Measurements from ENCODE around the gene ELMO1. TPM values are rescaled to one million over a fixed set of nuclear protein-coding genes. Genes with fewer than 3 reads are reported as not detected.

The ELMO1 gene
- total and polyA plus RNA-seq, 2 experiments from 2014 or later = 6.5 to 24.9 TPM

GRCh38 chr7:37483627-37484026 is 35.0 kb upstream of the ELMO1 start:
- H3F3A ChIP-seq (replicated peaks; ENCODE audit: low read depth) = no peaks in the 10 kb centered on the region
- H3K4me2 ChIP-seq = no peak overlapping the region
- H3K4me1 Mint-ChIP-seq = peaks cover 13% of the 10 kb centered on the region
- H3K36me3 ChIP-seq (ENCODE audit: insufficient read depth) = 0 out of 2 replicates have a peak, but pooled peaks cover 2% of the 10 kb centered on the region
- peaks cover 6% of the 10 kb centered on the region; the same call in 1 of the 2 replicates for H3K4me1 ChIP-seq (ENCODE audit: insufficient read depth)
- ATAC-seq (no peak), DNase-seq (ENCODE audit: low spot score) (no peak)
- H3K27me3 ChIP-seq (ENCODE audit: insufficient read depth) = no peaks in the 10 kb centered on the region
- no peak overlapping the region for H3K4me3 Mint-ChIP-seq
- no peak overlapping the region for H3K27ac Mint-ChIP-seq
- peaks cover 3% of the 10 kb centered on the region for H3K27me3 Mint-ChIP-seq (ENCODE audit: insufficient read depth, low read depth, poor library complexity)
- peaks cover 19% of the 10 kb centered on the region for H3K9me3 Mint-ChIP-seq
- H3K4me3 ChIP-seq = no peak overlapping the region
- no peaks in the 10 kb centered on the region; the same call in 1 of the 2 replicates for H3K9me2 ChIP-seq (ENCODE audit: insufficient read depth)
- H3K27ac ChIP-seq (ENCODE audit: low read depth) = no peak overlapping the region
- no peaks in the 10 kb centered on the region for H4K20me1 ChIP-seq (replicated peaks; ENCODE audit: insufficient read depth)
- no peak for TF ChIP-seq STAT1 (IDR thresholded peaks at IDR 0.05; ENCODE audit: unreplicated experiment)
- TF ChIP-seq EZH2 (IDR thresholded peaks at IDR 0.05; ENCODE audit: low read depth, unreplicated experiment) = no peak
- TF ChIP-seq EZH2phosphoT487 (IDR thresholded peaks at IDR 0.05; ENCODE audit: unreplicated experiment) = no peak
- no peak for TF ChIP-seq ZNF114 (CRISPR knock-in tag; IDR thresholded peaks at IDR 0.05)
- TF ChIP-seq, protein P1, sequence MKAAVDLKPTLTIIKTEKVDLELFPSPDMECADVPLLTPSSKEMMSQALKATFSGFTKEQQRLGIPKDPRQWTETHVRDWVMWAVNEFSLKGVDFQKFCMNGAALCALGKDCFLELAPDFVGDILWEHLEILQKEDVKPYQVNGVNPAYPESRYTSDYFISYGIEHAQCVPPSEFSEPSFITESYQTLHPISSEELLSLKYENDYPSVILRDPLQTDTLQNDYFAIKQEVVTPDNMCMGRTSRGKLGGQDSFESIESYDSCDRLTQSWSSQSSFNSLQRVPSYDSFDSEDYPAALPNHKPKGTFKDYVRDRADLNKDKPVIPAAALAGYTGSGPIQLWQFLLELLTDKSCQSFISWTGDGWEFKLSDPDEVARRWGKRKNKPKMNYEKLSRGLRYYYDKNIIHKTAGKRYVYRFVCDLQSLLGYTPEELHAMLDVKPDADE (IDR thresholded peaks at IDR 0.05) = no peak
- TF ChIP-seq, protein P2, sequence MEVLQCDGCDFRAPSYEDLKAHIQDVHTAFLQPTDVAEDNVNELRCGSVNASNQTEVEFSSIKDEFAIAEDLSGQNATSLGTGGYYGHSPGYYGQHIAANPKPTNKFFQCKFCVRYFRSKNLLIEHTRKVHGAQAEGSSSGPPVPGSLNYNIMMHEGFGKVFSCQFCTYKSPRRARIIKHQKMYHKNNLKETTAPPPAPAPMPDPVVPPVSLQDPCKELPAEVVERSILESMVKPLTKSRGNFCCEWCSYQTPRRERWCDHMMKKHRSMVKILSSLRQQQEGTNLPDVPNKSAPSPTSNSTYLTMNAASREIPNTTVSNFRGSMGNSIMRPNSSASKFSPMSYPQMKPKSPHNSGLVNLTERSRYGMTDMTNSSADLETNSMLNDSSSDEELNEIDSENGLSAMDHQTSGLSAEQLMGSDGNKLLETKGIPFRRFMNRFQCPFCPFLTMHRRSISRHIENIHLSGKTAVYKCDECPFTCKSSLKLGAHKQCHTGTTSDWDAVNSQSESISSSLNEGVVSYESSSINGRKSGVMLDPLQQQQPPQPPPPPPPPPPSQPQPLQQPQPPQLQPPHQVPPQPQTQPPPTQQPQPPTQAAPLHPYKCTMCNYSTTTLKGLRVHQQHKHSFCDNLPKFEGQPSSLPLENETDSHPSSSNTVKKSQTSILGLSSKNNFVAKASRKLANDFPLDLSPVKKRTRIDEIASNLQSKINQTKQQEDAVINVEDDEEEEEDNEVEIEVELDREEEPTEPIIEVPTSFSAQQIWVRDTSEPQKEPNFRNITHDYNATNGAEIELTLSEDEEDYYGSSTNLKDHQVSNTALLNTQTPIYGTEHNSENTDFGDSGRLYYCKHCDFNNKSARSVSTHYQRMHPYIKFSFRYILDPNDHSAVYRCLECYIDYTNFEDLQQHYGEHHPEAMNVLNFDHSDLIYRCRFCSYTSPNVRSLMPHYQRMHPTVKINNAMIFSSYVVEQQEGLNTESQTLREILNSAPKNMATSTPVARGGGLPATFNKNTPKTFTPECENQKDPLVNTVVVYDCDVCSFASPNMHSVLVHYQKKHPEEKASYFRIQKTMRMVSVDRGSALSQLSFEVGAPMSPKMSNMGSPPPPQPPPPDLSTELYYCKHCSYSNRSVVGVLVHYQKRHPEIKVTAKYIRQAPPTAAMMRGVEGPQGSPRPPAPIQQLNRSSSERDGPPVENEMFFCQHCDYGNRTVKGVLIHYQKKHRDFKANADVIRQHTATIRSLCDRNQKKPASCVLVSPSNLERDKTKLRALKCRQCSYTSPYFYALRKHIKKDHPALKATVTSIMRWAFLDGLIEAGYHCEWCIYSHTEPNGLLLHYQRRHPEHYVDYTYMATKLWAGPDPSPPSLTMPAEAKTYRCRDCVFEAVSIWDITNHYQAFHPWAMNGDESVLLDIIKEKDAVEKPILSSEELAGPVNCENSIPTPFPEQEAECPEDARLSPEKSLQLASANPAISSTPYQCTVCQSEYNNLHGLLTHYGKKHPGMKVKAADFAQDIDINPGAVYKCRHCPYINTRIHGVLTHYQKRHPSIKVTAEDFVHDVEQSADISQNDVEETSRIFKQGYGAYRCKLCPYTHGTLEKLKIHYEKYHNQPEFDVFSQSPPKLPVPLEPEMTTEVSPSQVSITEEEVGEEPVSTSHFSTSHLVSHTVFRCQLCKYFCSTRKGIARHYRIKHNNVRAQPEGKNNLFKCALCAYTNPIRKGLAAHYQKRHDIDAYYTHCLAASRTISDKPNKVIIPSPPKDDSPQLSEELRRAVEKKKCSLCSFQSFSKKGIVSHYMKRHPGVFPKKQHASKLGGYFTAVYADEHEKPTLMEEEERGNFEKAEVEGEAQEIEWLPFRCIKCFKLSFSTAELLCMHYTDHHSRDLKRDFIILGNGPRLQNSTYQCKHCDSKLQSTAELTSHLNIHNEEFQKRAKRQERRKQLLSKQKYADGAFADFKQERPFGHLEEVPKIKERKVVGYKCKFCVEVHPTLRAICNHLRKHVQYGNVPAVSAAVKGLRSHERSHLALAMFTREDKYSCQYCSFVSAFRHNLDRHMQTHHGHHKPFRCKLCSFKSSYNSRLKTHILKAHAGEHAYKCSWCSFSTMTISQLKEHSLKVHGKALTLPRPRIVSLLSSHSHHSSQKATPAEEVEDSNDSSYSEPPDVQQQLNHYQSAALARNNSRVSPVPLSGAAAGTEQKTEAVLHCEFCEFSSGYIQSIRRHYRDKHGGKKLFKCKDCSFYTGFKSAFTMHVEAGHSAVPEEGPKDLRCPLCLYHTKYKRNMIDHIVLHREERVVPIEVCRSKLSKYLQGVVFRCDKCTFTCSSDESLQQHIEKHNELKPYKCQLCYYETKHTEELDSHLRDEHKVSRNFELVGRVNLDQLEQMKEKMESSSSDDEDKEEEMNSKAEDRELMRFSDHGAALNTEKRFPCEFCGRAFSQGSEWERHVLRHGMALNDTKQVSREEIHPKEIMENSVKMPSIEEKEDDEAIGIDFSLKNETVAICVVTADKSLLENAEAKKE (CRISPR knock-in tag; IDR thresholded peaks at IDR 0.05) = no peak
- TF ChIP-seq, protein P3, sequence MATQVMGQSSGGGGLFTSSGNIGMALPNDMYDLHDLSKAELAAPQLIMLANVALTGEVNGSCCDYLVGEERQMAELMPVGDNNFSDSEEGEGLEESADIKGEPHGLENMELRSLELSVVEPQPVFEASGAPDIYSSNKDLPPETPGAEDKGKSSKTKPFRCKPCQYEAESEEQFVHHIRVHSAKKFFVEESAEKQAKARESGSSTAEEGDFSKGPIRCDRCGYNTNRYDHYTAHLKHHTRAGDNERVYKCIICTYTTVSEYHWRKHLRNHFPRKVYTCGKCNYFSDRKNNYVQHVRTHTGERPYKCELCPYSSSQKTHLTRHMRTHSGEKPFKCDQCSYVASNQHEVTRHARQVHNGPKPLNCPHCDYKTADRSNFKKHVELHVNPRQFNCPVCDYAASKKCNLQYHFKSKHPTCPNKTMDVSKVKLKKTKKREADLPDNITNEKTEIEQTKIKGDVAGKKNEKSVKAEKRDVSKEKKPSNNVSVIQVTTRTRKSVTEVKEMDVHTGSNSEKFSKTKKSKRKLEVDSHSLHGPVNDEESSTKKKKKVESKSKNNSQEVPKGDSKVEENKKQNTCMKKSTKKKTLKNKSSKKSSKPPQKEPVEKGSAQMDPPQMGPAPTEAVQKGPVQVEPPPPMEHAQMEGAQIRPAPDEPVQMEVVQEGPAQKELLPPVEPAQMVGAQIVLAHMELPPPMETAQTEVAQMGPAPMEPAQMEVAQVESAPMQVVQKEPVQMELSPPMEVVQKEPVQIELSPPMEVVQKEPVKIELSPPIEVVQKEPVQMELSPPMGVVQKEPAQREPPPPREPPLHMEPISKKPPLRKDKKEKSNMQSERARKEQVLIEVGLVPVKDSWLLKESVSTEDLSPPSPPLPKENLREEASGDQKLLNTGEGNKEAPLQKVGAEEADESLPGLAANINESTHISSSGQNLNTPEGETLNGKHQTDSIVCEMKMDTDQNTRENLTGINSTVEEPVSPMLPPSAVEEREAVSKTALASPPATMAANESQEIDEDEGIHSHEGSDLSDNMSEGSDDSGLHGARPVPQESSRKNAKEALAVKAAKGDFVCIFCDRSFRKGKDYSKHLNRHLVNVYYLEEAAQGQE (IDR thresholded peaks at IDR 0.05; ENCODE audit: unreplicated experiment) = no peak
- no peak for TF ChIP-seq NANOG (IDR thresholded peaks at IDR 0.05; ENCODE audit: borderline replicate concordance)
- TF ChIP-seq JUNB (IDR thresholded peaks at IDR 0.05; ENCODE audit: unreplicated experiment) = no peak
- TF ChIP-seq POLR2AphosphoS5 (IDR thresholded peaks at IDR 0.05; ENCODE audit: low read depth) = no peak
- TF ChIP-seq CTCF (conservative IDR thresholded peaks at IDR 0.05; ENCODE audit: low read depth in 2 of 2) = no peak
- no peak for TF ChIP-seq CREB1 (CRISPR knock-in tag; IDR thresholded peaks at IDR 0.05; ENCODE audit: low read depth)
- TF ChIP-seq ZNF331 (CRISPR knock-in tag; IDR thresholded peaks at IDR 0.05; ENCODE audit: low read depth) = no peak
- peaks cover 20% of the 10 kb centered on the region; the same call in 2 of the 3 replicates for H3K36me3 Mint-ChIP-seq (ENCODE audit: low read depth)
- no peaks in the 10 kb centered on the region for H3K79me2 ChIP-seq (replicated peaks; ENCODE audit: insufficient read depth)
- H2AFZ ChIP-seq = peak overlapping the region; percentile 61; the same call in 1 of the 2 replicates

Data from GM23338 (cell line).